HG02970 (cell line): ENCODE results near the gene PCTP.

ENCODE experiments used
- ATAC-seq: cut with Tn5 transposase; IDR thresholded peaks from one replicate; pipeline ENCODE4 v1.9.1; 2021; ENCODE audit warnings: mild to moderate bottlenecking, moderate library complexity, moderate number of reproducible peaks; ENCODE audit not compliant: unreplicated experiment, low FRiP score

The PCTP gene

GRCh38 chr17:55783684-55784245 lies 32.9 kb downstream of the PCTP start:
- no peak for ATAC-seq

- ATAC-seq: no peak
These were observed 33.8 kb downstream of the PCTP start for GRCh38 chr17:55784666-55785065.

- ATAC-seq: no peak
These were observed 34.3 kb downstream of the PCTP start for GRCh38 chr17:55785181-55785580.

- no peak for ATAC-seq
These were observed 42.4 kb downstream of the PCTP start for GRCh38 chr17:55793272-55793671.

GRCh38 chr17:55794725-55795482 lies 44.1 kb downstream of the PCTP start:
- ATAC-seq: no peak

- ATAC-seq: no peak
These were observed 56.1 kb downstream of the PCTP start for GRCh38 chr17:55806745-55807495.

DNA sequence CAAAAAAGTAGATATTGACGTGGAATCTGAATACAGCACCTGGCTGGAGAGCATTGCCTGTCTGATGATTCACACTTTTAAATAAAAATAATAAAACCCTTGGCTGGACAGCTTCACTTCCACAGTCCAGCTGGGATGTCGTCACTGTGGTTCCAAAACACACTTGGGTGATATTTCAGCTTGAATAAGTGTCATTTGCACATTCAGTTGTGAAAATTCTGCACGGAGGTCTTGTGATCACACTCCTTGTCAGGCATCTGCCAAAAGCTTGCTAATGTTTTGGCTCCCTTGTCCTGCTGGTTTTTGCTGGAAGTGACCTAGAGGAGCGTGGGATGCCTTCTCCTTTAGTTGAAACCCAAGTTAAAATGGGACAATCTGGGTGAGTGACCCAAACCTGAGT lies 60.7 kb downstream of the PCTP start:
- no peak for ATAC-seq

DNA sequence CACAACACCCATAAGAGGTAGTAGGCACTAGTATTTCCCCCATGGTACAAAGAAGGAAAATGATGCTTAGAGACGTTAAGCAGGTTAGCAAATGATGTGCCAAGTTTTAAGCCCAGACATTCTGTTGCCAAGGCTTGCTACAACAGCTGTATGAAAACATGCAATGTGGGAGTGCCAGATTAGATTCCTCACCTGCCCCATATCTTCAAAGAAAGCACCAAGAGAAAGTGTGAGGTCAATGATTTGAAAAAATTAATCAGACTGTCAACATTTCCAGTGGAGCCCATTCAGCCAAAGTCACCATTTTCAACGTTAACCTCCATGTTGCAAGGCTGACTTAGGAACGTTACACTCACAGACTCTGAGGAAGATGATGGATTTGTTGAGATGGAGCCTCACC lies 61.5 kb downstream of the PCTP start:
- ATAC-seq: no peak

DNA sequence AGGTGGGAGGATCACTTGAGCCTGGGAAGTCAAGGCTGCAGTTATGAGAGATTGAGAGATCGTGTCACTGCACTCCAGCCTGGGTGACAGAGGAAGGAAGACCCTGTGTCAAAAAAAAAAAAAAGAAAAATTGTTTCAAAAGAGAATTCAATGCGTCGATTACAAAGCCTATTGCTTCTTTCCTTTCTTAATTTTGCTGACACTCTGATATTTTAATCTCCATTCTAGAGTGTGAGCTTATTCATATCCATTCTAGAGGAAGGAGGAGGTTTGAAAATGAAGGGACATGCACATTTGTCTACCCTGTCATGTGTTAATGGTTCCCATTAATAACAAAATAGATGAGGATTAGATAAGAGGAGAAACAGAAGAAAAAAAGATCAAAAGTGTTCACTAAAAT lies 63.1 kb downstream of the PCTP start:
- no peak for ATAC-seq

DNA sequence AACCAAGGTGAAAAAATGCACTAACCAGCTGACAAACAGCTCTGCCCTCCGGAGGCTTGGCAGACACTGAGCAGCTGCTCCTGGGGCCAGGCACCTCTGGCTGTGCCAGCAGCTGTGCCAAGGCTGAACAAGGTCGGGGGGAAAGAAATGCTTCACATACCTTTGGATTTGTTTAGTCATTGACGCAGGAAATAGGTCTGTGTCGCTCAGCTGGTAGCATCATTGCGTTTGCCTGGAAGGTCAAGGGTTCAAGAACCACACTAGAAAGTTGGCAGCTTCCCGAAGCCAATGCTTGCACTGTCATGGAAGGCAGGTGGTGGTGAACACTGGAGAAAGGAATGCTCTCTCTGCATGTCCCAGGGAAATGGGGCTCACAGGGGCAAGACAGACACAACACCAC lies 63.5 kb downstream of the PCTP start:
- ATAC-seq: no peak

GRCh38 chr17:55816532-55817396 lies 65.9 kb downstream of the PCTP start:
- no peak for ATAC-seq

- ATAC-seq: no peak
These were observed 66.5 kb downstream of the PCTP start for GRCh38 chr17:55817397-55817709.

GRCh38 chr17:55818026-55818425 lies 67.2 kb downstream of the PCTP start:
- ATAC-seq: no peak

- no peak for ATAC-seq
These were observed 67.9 kb downstream of the PCTP start for GRCh38 chr17:55818451-55819375.

GRCh38 chr17:55820675-55821074 lies 69.8 kb downstream of the PCTP start:
- ATAC-seq: no peak

DNA sequence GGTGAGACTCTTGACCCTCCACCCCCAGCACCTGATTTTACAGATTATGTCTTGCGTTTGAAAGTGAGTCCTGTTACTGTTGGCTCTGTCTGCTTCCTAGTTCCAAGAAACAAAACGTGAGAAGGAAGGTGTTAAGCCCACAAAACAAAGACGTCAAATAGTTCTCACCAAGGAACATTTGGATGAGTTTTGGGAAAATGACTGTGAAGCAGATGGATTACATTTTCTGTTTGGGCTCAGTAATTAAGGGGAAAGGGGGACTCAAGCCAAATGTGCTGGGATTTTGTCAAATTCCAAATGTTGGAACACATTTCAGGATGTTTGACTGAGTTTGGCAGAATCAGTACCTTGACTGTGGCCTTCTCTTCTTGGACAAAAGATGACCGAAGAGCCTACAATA lies 71.2 kb downstream of the PCTP start:
- ATAC-seq: no peak

- no peak for ATAC-seq
These were observed 74.4 kb downstream of the PCTP start for GRCh38 chr17:55825213-55825612.
